WTC11 (cell line): ENCODE measurements around the gene ZSCAN2. TPM values are rescaled to one million over a fixed set of nuclear protein-coding genes. Genes with fewer than 3 reads are reported as not detected.
"Not testable (repeated sequence)": the region's sequence is repeated elsewhere in the genome, so short reads cannot be mapped to it uniquely, and the experiment has no call there.

Experiments used
- ATAC-seq: fragments of 200-7000 bp; cut with Tn5 transposase; 2 replicates; pipeline ENCODE4 v1.10.0; 2021; ENCODE audit warnings: mild to moderate bottlenecking, moderate library complexity
- CTCF ChIA-PET: fragments of 300-600 bp; sonication (Branson Sonifier 250); formaldehyde crosslinking; loops from one replicate; lab custom pipeline; 2021; ENCODE audit warnings: antibody characterized with exemption; lab: Charles Lee
- POLR2A ChIA-PET: fragments of 350-600 bp; sonication (Branson Sonifier 250); formaldehyde crosslinking; loops from one replicate; lab custom pipeline; 2021; ENCODE audit warnings: antibody characterized with exemption; lab: Charles Lee
- DNase-seq: peaks from one replicate; pipeline ENCODE4 v3.0.0; 2021; ENCODE audit warnings: low spot score
- H3K27ac Mint-ChIP-seq: 2 replicates; pipeline ENCODE4 v1.8.0; 2021; ENCODE audit warnings: mixed read lengths
- H3K27me3 Mint-ChIP-seq: 2 replicates; pipeline ENCODE4 v1.8.0; 2021; ENCODE audit warnings: low read depth, mild to moderate bottlenecking, moderate library complexity, mixed read lengths
- H3K36me3 Mint-ChIP-seq: 2 replicates; pipeline ENCODE4 v1.8.0; 2021; ENCODE audit warnings: mixed read lengths
- H3K4me1 Mint-ChIP-seq: 2 replicates; pipeline ENCODE4 v1.8.0; 2022; ENCODE audit warnings: mixed read lengths
- H3K4me3 Mint-ChIP-seq: 2 replicates; pipeline ENCODE4 v1.8.0; 2021; ENCODE audit warnings: mild to moderate bottlenecking, moderate library complexity, mixed read lengths
- H3K9me3 Mint-ChIP-seq: 2 replicates; pipeline ENCODE4 v1.8.0; 2021; ENCODE audit warnings: mixed read lengths
- ARID4B ChIP-seq: sonication (generic); formaldehyde crosslinking; IDR thresholded peaks from 2 replicates; pipeline ENCODE4 v1.8.0; 2023; ENCODE audit warnings: missing genetic modification reagents, mild to moderate bottlenecking, borderline replicate concordance
- CBFB ChIP-seq: sonication (generic); formaldehyde crosslinking; IDR thresholded peaks from 2 replicates; pipeline ENCODE4 v1.8.1; 2022; ENCODE audit warnings: mild to moderate bottlenecking, low read depth, missing genetic modification reagents
- CREB1 ChIP-seq: sonication (generic); formaldehyde crosslinking; IDR thresholded peaks from 2 replicates; pipeline ENCODE4 v1.8.0; 2023; ENCODE audit warnings: mild to moderate bottlenecking, missing genetic modification reagents
- HMGA2 ChIP-seq: fragments of 250-450 bp; sonication (Bioruptor Pico); IDR thresholded peaks from 2 replicates; pipeline ENCODE4 v1.4.0; 2021; ENCODE audit warnings: mild to moderate bottlenecking, moderate library complexity
- NFE2L1 ChIP-seq: sonication (generic); formaldehyde crosslinking; IDR thresholded peaks from 2 replicates; pipeline ENCODE4 v1.8.1; 2023; ENCODE audit warnings: missing genetic modification reagents
- NR1H2 ChIP-seq: sonication (generic); formaldehyde crosslinking; IDR thresholded peaks from 2 replicates; pipeline ENCODE4 v1.9.0; 2021; ENCODE audit warnings: mild to moderate bottlenecking, moderate library complexity, missing genetic modification reagents
- PRDM15 ChIP-seq: sonication (generic); formaldehyde crosslinking; IDR thresholded peaks from 2 replicates; pipeline ENCODE4 v1.8.0; 2022; ENCODE audit warnings: missing genetic modification reagents
- RELA ChIP-seq: sonication (generic); formaldehyde crosslinking; IDR thresholded peaks from 2 replicates; pipeline ENCODE4 v1.8.1; 2022; ENCODE audit warnings: missing genetic modification reagents, mild to moderate bottlenecking, borderline replicate concordance
- STAT6 ChIP-seq: sonication (generic); formaldehyde crosslinking; conservative IDR thresholded peaks from 2 replicates; pipeline ENCODE4 v1.8.1; 2023; ENCODE audit warnings: mild to moderate bottlenecking, low read depth, missing genetic modification reagents, moderate library complexity
- TCF7 ChIP-seq: sonication (generic); formaldehyde crosslinking; IDR thresholded peaks from 2 replicates; pipeline ENCODE4 v1.8.0; 2022; ENCODE audit warnings: mild to moderate bottlenecking, low read depth, missing genetic modification reagents, moderate library complexity
- USF2 ChIP-seq: sonication (generic); formaldehyde crosslinking; IDR thresholded peaks from 2 replicates; pipeline ENCODE4 v1.8.1; 2023; ENCODE audit warnings: mild to moderate bottlenecking, missing genetic modification reagents, moderate library complexity
- ZNF219 ChIP-seq: sonication (generic); formaldehyde crosslinking; IDR thresholded peaks from 2 replicates; pipeline ENCODE4 v1.8.0; 2023; ENCODE audit warnings: missing genetic modification reagents, mild to moderate bottlenecking, borderline replicate concordance
- ZNF263 ChIP-seq: sonication (generic); formaldehyde crosslinking; IDR thresholded peaks from 2 replicates; pipeline ENCODE4 v1.8.1; 2022; ENCODE audit warnings: low read depth, mild to moderate bottlenecking, moderate library complexity, missing genetic modification reagents
- ZNF416 ChIP-seq: fragments of 250-450 bp; sonication (Bioruptor Pico); IDR thresholded peaks from 2 replicates; pipeline ENCODE4 v1.9.0; 2021; ENCODE audit warnings: mild to moderate bottlenecking, inconsistent platforms
- total RNA-seq: library from RNA; stranded (reverse); gene quantifications from 3 replicates; pipeline ENCODE4 v1.2.3, GENCODE V29; 2021

The ZSCAN2 gene
- total RNA-seq, 1 experiment from 2014 or later, result 51.9 TPM

GRCh38 chr15:84600687-84601554 lies at the start of gene ZSCAN2 (continued):
- no peak for TF ChIP-seq CBFB

GRCh38 chr15:84551624-84552023 lies 49.2 kb upstream of the ZSCAN2 start:
- H3K9me3 Mint-ChIP-seq, CTCF ChIA-PET, DNase-seq, H3K27ac Mint-ChIP-seq, H3K4me3 Mint-ChIP-seq, POLR2A ChIA-PET, ATAC-seq, H3K27me3 Mint-ChIP-seq, H3K36me3 Mint-ChIP-seq: not testable (repeated sequence)
- peaks cover 11% of the 10 kb centered on the region for H3K4me1 Mint-ChIP-seq
- peak; percentile 86 for TF ChIP-seq HMGA2 (CRISPR knock-in tag)

- POLR2A ChIA-PET, result no interaction called here
- H3K4me3 Mint-ChIP-seq, result no peak overlapping the region
- no peak overlapping the region for H3K27ac Mint-ChIP-seq
- H3K4me1 Mint-ChIP-seq, result peaks cover 15% of the 10 kb centered on the region
- no peak for ATAC-seq
- H3K36me3 Mint-ChIP-seq, result peaks cover 9% of the 10 kb centered on the region
- no peak for TF ChIP-seq NR1H2 (CRISPR knock-in tag)
- TF ChIP-seq USF2 (CRISPR knock-in tag), result no peak
- no peak for TF ChIP-seq ZNF263 (CRISPR knock-in tag)
- no peak for TF ChIP-seq ARID4B (CRISPR knock-in tag)
- no peak for TF ChIP-seq ZNF219 (CRISPR knock-in tag)
- TF ChIP-seq TCF7, result no peak
- no peak for TF ChIP-seq PRDM15 (CRISPR knock-in tag)
- TF ChIP-seq ZNF416 (CRISPR knock-in tag), result no peak
- TF ChIP-seq RELA, result no peak
- no peak for TF ChIP-seq STAT6 (CRISPR knock-in tag)
- TF ChIP-seq NFE2L1 (CRISPR knock-in tag), result no peak
- no peak for TF ChIP-seq CREB1 (CRISPR knock-in tag)
- peaks cover 5% of the 10 kb centered on the region for H3K9me3 Mint-ChIP-seq
- no peak for DNase-seq
- CTCF ChIA-PET, result no interaction called here
- H3K27me3 Mint-ChIP-seq, result no peaks in the 10 kb centered on the region
Measured at GRCh38 chr15:84552896-84553295, 47.9 kb upstream of the ZSCAN2 start.

GRCh38 chr15:84556690-84557089 lies 44.1 kb upstream of the ZSCAN2 start:
- CTCF ChIA-PET, H3K27me3 Mint-ChIP-seq, H3K27ac Mint-ChIP-seq, POLR2A ChIA-PET, ATAC-seq, H3K36me3 Mint-ChIP-seq, H3K9me3 Mint-ChIP-seq, H3K4me3 Mint-ChIP-seq, DNase-seq: not testable (repeated sequence)
- peaks cover 15% of the 10 kb centered on the region for H3K4me1 Mint-ChIP-seq

- CTCF ChIA-PET, H3K4me3 Mint-ChIP-seq: not testable (repeated sequence)
Measured at GRCh38 chr15:84568021-84568420, 32.8 kb upstream of the ZSCAN2 start.

More at GRCh38 chr15:84568021-84568420, 32.8 kb upstream of the ZSCAN2 start:
- H3K27ac Mint-ChIP-seq, H3K9me3 Mint-ChIP-seq, DNase-seq, POLR2A ChIA-PET, H3K36me3 Mint-ChIP-seq, ATAC-seq, H3K27me3 Mint-ChIP-seq: not testable (repeated sequence)
- H3K4me1 Mint-ChIP-seq, result peaks cover 11% of the 10 kb centered on the region
